A549 (cell line): ENCODE data around the gene SAPCD1. TPM values are rescaled to one million over a fixed set of nuclear protein-coding genes. Genes with fewer than 3 reads are reported as not detected.

Experiments used
- ATAC-seq, 2 experiments: fragments of 200-7000 bp in 1 of 2; fragments of >200 bp in 1 of 2; cut with Nextera tagmentation in 1 of 2; cut with Tn5 transposase in 1 of 2; 3 replicates each; pipeline versions ENCODE4 v1.8.0 to v1.9.1; 2018 to 2020; ENCODE audit warnings: mild to moderate bottlenecking in 1 of 2, moderate library complexity in 1 of 2
- CTCF ChIA-PET: fragments of 300-600 bp; sonication (Branson Sonifier 250); formaldehyde crosslinking; extraction: SDS; loops from one replicate; lab custom pipeline; 2021; ENCODE audit warnings: antibody characterized with exemption, inconsistent platforms; lab: Yijun Ruan, JAX
- POLR2A ChIA-PET: fragments of 350-600 bp; formaldehyde crosslinking; extraction: SDS; loops from one replicate; lab custom pipeline; 2021; ENCODE audit warnings: antibody characterized with exemption, inconsistent platforms; lab: Yijun Ruan, JAX
- DNase-seq, 2 experiments: peaks; one replicate each; pipeline versions ENCODE4 v3.0.0 to v3.0.0-alpha.2; 2011 to 2016; ENCODE audit warnings: low read depth in 1 of 2, low spot score in 1 of 2
- FAIRE-seq: peaks from 2 replicates; lab custom pipeline; 2011; peaks lifted over from hg19 to GRCh38; lab: Jason Lieb, UNC
- H3K27ac ChIP-seq, 2 experiments: fragments of >200 bp; sonication (Bioruptor Twin); formaldehyde crosslinking; 3 replicates each; pipeline ENCODE4 v1.5.1; 2016 to 2017
- H3K4me1 ChIP-seq: fragments of >200 bp; sonication (Bioruptor Twin); formaldehyde crosslinking; 3 replicates; pipeline ENCODE4 v1.6.1; 2016
- H3K4me2 ChIP-seq: fragments of >200 bp; sonication (Bioruptor Twin); formaldehyde crosslinking; 3 replicates; pipeline ENCODE4 v1.6.1; 2016
- H3K4me3 ChIP-seq: fragments of >200 bp; sonication (Bioruptor Twin); formaldehyde crosslinking; 3 replicates; pipeline ENCODE4 v1.5.1; 2016
- H3K9me3 ChIP-seq: fragments of >200 bp; sonication (Bioruptor Twin); formaldehyde crosslinking; 3 replicates; pipeline ENCODE4 v1.6.1; 2016
- CHD4 ChIP-seq: fragments of 200-600 bp; sonication (generic); IDR thresholded peaks from 2 replicates; pipeline ENCODE4 v1.6.1; 2016; ENCODE audit warnings: antibody characterized with exemption, mild to moderate bottlenecking, borderline replicate concordance
- EHMT2 ChIP-seq: fragments of 200-600 bp; sonication (generic); IDR thresholded peaks from 2 replicates; pipeline ENCODE4 v1.6.1; 2016; ENCODE audit warnings: antibody characterized with exemption, low read depth, mild to moderate bottlenecking, moderate library complexity
- EP300 ChIP-seq, 2 experiments: fragments of >200 bp; sonication (Bioruptor Twin); formaldehyde crosslinking; IDR thresholded peaks; 2 replicates in 1 of 2; 3 replicates in 1 of 2; pipeline ENCODE4 v1.6.1; 2016 to 2017
- GATA3 ChIP-seq: IDR thresholded peaks from 2 replicates; pipeline ENCODE4 v1.6.1; 2012; ENCODE audit warnings: borderline replicate concordance
- HDAC2 ChIP-seq: fragments of 200-600 bp; sonication (generic); IDR thresholded peaks from 2 replicates; pipeline ENCODE4 v1.6.1; 2016
- HOXA7 ChIP-seq: fragments of 250-450 bp; sonication (Bioruptor Pico); IDR thresholded peaks from 2 replicates; pipeline ENCODE4 v1.5.0; 2020; ENCODE audit warnings: mild to moderate bottlenecking, moderate library complexity
- HOXB13 ChIP-seq: fragments of 250-450 bp; sonication (Bioruptor Pico); IDR thresholded peaks from 2 replicates; pipeline ENCODE4 v1.5.0; 2020; ENCODE audit warnings: low read depth, mild to moderate bottlenecking, moderate library complexity
- JUN ChIP-seq, 2 experiments: fragments of >200 bp; sonication (Bioruptor Twin); formaldehyde crosslinking; IDR thresholded peaks; 2 replicates in 1 of 2; 3 replicates in 1 of 2; pipeline ENCODE4 v1.6.1; 2016 to 2017
- KDM1A ChIP-seq: fragments of 200-600 bp; sonication (generic); IDR thresholded peaks from 2 replicates; pipeline ENCODE4 v1.6.1; 2016; ENCODE audit warnings: low read depth, mild to moderate bottlenecking
- KDM5A ChIP-seq: fragments of 200-600 bp; sonication (generic); IDR thresholded peaks from 2 replicates; pipeline ENCODE4 v1.6.1; 2016; ENCODE audit warnings: antibody characterized with exemption, mild to moderate bottlenecking
- MYC ChIP-seq: IDR thresholded peaks from 2 replicates; pipeline ENCODE4 v1.6.1; 2012; ENCODE audit warnings: mild to moderate bottlenecking, inconsistent platforms, low read length, improper control_type of control experiment, borderline replicate concordance
- NFE2L2 ChIP-seq: fragments of 150-350 bp; conservative IDR thresholded peaks from 2 replicates; pipeline ENCODE4 v1.6.1; 2014; ENCODE audit warnings: low read length
- NR3C1 ChIP-seq: fragments of >200 bp; sonication (Bioruptor Twin); formaldehyde crosslinking; IDR thresholded peaks from 3 replicates; pipeline ENCODE4 v1.6.1; 2017
- POLR2A ChIP-seq: IDR thresholded peaks from 2 replicates; pipeline ENCODE4 v1.6.1; 2012; ENCODE audit warnings: mild to moderate bottlenecking, low read length
- RAD21 ChIP-seq, 2 experiments: fragments of >200 bp in 1 of 2; sonication (Bioruptor Twin) in 1 of 2; formaldehyde crosslinking in 1 of 2; IDR thresholded peaks in 1 of 2; conservative IDR thresholded peaks in 1 of 2; 2 replicates in 1 of 2; 3 replicates in 1 of 2; pipeline ENCODE4 v1.6.1; 2012 to 2018; ENCODE audit warnings: inconsistent platforms in 1 of 2
- RFX5 ChIP-seq: fragments of 450-650 bp; IDR thresholded peaks from 2 replicates; pipeline ENCODE4 v1.7.1; 2014; ENCODE audit warnings: antibody characterized with exemption, mild to moderate bottlenecking, moderate library complexity
- RNF2 ChIP-seq: fragments of 200-600 bp; sonication (generic); IDR thresholded peaks from 2 replicates; pipeline ENCODE4 v1.6.1; 2016; ENCODE audit warnings: low read depth, mild to moderate bottlenecking, antibody characterized with exemption, moderate library complexity, borderline replicate concordance
- TFCP2L1 ChIP-seq: fragments of 250-450 bp; sonication (Bioruptor Pico); IDR thresholded peaks from 2 replicates; pipeline ENCODE4 v1.5.0; 2021; ENCODE audit warnings: mild to moderate bottlenecking
- TP53 ChIP-seq: fragments of 250-450 bp; sonication (Bioruptor Pico); IDR thresholded peaks from 2 replicates; pipeline ENCODE4 v1.5.0; 2021; ENCODE audit warnings: mild to moderate bottlenecking, moderate library complexity
- ZC3H11A ChIP-seq: fragments of 450-650 bp; IDR thresholded peaks from 2 replicates; pipeline ENCODE4 v1.6.1; 2014; ENCODE audit warnings: antibody characterized with exemption, mild to moderate bottlenecking
- ZFP36 ChIP-seq: fragments of 450-650 bp; IDR thresholded peaks from 2 replicates; pipeline ENCODE4 v1.6.1; 2014; ENCODE audit warnings: borderline replicate concordance; ENCODE audit not compliant: partially characterized antibody
- WGBS: methylation state at CpG from one replicate; pipeline ENCODE4 v1.1.6; 2017; ENCODE audit errors: missing lambda C conversion rate; 5-methylcytosine and 5-hydroxymethylcytosine counted together
- polyA minus RNA-seq: library from RNA; depleted of rRNA, polyadenylated mRNA; stranded (reverse); fragments of >200 nt; gene quantifications from 2 replicates; pipeline ENCODE4 v1.2.3, GENCODE V29; 2011; rRNA and poly(A)+ RNA removed
- polyA plus RNA-seq, 4 experiments: library from polyadenylated mRNA; depleted of rRNA in 3 of 4; stranded (reverse); fragments of >200 nt; fragmentation: RNase III in 1 of 4; extraction: RNeasy Plus Mini Kit Qiagen cat#74134 plus additional on column Dnase treatment in 1 of 4; gene quantifications; 2 replicates in 3 of 4; 3 replicates in 1 of 4; pipeline ENCODE4 v1.2.3, GENCODE V29; 2011 to 2017
- TF ChIP-seq, protein P1 (sequence below): fragments of >200 bp; sonication (Bioruptor Twin); formaldehyde crosslinking; IDR thresholded peaks from 3 replicates; pipeline ENCODE4 v1.6.1; 2016

SAPCD1 gene
- polyA plus RNA-seq (2011; rRNA removed) (3.3 and 6.9 TPM in 2 replicates), polyA plus RNA-seq (2017; fragmentation: RNase III; extraction: RNeasy Plus Mini Kit Qiagen cat#74134 plus additional on column Dnase treatment) (5.8 to 7.5 TPM (median 7.1 TPM) in 3 replicates), polyA minus RNA-seq (0.50 and 1.7 TPM in 2 replicates)
- 4.8 and 5.5 TPM in 2 replicates for polyA plus RNA-seq (2012; cell fraction: cytosol; rRNA removed)
- polyA plus RNA-seq (2012; cell fraction: nucleus; rRNA removed): 77.0 and 87.7 TPM in 2 replicates

DNA sequence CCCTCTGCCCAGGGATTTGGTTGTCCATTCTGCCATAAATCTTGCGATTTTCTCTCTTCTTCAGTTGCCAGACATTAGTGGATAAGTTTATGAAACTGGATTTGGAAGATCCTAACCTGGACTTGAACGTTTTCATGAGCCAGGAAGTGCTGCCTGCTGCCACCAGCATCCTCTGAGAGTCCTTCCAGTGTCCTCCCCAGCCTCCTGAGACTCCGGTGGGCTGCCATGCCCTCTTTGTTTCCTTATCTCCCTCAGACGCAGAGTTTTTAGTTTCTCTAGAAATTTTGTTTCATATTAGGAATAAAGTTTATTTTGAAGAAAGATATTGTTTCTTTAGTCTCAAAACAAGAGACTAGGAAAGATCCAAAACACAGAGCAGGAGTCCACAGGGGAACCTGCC, at the start of gene SAPCD1:
Gene SAPCD1, plus strand, starts transcription at position 301 of the 400 bp plus-strand sequence. CDS start 399 bp downstream, outside the sequence.
- WGBS: 74% methylated on average over 4 of the region's 4 CpGs
- Histone ChIP-seq H3K4me3 (no peak within 1 kb of the TSS), H3K27ac (no peak within 1 kb of the TSS), H3K4me1 (no peaks in the 10 kb centered on the region), H3K9me3 (no peaks in the 10 kb centered on the region), H3K4me2 (no peak within 1 kb of the TSS)
- no peak for TF ChIP-seq POLR2A
- no peak for TF ChIP-seq EHMT2
- TF ChIP-seq, protein P1, sequence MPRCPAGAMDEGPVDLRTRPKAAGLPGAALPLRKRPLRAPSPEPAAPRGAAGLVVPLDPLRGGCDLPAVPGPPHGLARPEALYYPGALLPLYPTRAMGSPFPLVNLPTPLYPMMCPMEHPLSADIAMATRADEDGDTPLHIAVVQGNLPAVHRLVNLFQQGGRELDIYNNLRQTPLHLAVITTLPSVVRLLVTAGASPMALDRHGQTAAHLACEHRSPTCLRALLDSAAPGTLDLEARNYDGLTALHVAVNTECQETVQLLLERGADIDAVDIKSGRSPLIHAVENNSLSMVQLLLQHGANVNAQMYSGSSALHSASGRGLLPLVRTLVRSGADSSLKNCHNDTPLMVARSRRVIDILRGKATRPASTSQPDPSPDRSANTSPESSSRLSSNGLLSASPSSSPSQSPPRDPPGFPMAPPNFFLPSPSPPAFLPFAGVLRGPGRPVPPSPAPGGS: no peak
- TF ChIP-seq TFCP2L1: no peak
- FAIRE-seq (no peak), ATAC-seq (no peak), DNase-seq (no peak)
- POLR2A ChIA-PET: no interaction called here
- CTCF ChIA-PET: no interaction called here

GRCh38 chr6:31713465-31713864, 49.0 kb upstream of the SAPCD1 start:
- ATAC-seq: no peak
- ChIA-PET CTCF (interaction anchor here (1.3 to 1.7 kb wide), 3 partner anchors 10 to 45 kb away, joined by 3 to 6 read pairs (median 4); partner anchors contain the start of gene MPIG6B), POLR2A (interaction anchor here (0.7 kb wide), 1 partner anchor 166 kb away, joined by 5 read pairs; the partner anchor contains the start of gene NFKBIL1)
- Histone ChIP-seq H3K4me1 (0 out of 3 replicates have a peak, but pooled peaks cover 3% of the 10 kb centered on the region), H3K9me3 (no peaks in the 10 kb centered on the region), H3K4me3 (no peak overlapping the region), H3K4me2 (no peak overlapping the region), H3K27ac (no peak overlapping the region)
- DNase-seq: no peak
- FAIRE-seq: no peak
- 79% methylated on average over 3 of the region's 4 CpGs for WGBS
- TF ChIP-seq KDM1A: no peak
- TF ChIP-seq TP53 (CRISPR knock-in tag): no peak
- TF ChIP-seq NR3C1: no peak
- TF ChIP-seq MYC: no peak
- TF ChIP-seq JUN (IDR thresholded peaks at IDR 0.05): no peak
- no peak for TF ChIP-seq RNF2
- TF ChIP-seq ZFP36: no peak
- TF ChIP-seq HOXB13 (CRISPR knock-in tag): no peak
- TF ChIP-seq HOXA7 (CRISPR knock-in tag): no peak
- TF ChIP-seq ZC3H11A: no peak
- no peak for TF ChIP-seq HDAC2

DNA sequence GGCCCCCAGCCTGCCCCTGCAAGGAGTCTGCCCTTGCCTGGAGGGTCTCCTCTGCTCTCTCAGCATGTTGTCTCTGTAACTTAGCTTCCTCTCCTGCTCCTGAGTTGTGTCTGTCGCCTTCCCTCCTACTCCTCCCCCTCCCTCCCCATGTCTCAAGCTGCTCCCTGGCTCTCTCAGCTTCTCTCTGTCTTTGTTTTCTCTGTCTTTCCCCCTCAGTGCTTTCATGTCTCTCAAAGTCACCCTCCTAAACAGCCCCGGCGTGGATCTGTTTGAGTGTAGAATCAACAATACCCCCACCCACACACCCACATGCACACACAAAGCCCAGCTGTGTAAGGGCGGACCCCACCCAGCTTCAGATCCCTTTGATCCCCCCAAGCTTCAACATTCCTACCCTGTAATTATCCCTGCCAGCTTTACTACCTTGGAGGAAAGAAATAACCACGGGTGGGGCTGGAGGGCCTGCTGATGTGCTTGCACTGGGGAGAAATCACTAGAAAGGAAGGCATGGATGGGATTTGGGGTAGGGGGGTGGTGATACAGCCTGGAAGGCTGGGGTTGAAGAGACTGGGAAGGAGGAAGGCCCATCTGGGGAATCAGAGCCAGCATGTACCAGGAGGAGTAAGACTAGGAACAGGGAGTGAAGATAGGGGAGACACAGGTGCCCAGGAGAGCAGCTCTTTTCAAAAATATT, 48.3 kb upstream of the SAPCD1 start:
- 0 out of 3 replicates have a peak, but pooled peaks cover 3% of the 10 kb centered on the region for H3K4me1 ChIP-seq
- H3K4me2 ChIP-seq: no peak overlapping the region
- ATAC-seq: no peak
- 58% methylated on average over 5 of the region's 5 CpGs for WGBS
- CTCF ChIA-PET: interaction anchor here (1.3 to 2.0 kb wide), 4 partner anchors 10 to 45 kb away, joined by 3 to 6 read pairs (median 4); partner anchors contain the start of genes DDAH2 and MPIG6B
- no peak for DNase-seq
- H3K4me3 ChIP-seq: no peak overlapping the region
- FAIRE-seq: no peak
- TF ChIP-seq NFE2L2: no peak
- no peak for TF ChIP-seq GATA3
- no peak for TF ChIP-seq RAD21 (conservative IDR thresholded peaks at IDR 0.05 in 1 of 2, IDR thresholded peaks at IDR 0.05 in 1 of 2)
- no peak for TF ChIP-seq TP53 (CRISPR knock-in tag)
- no peak for TF ChIP-seq POLR2A
- no peak for TF ChIP-seq KDM5A
- no peak for TF ChIP-seq RFX5
- no peak for TF ChIP-seq MYC
- TF ChIP-seq CHD4: no peak
- no peak for TF ChIP-seq EP300 (IDR thresholded peaks at IDR 0.05)
- no peaks in the 10 kb centered on the region for H3K9me3 ChIP-seq
- H3K27ac ChIP-seq: no peak overlapping the region
- POLR2A ChIA-PET: no interaction called here
